ENCODE data around the gene DCST1. TPM values are rescaled to one million over a fixed set of nuclear protein-coding genes. Genes with fewer than 3 reads are reported as not detected.

The DCST1 gene
- total RNA-seq, 2 experiments from 2014 or later, result not detected

- ChIA-PET CTCF (ENCODE audit: unreplicated experiment) (interaction anchor here (0.6 to 1.7 kb wide), 3 partner anchors 10 to 34 kb away, joined by 3 to 6 read pairs (median 5); no protein-coding TSS in a partner anchor), POLR2A (interaction anchor here (0.6 to 1.2 kb wide), 3 partner anchors 9 to 50 kb away, joined by 3 to 4 read pairs (median 3); no protein-coding TSS in a partner anchor)
- no peaks in the 10 kb centered on the region for H3K79me2 ChIP-seq (ENCODE audit: insufficient read depth, low read depth, low read length)
- no peaks in the 10 kb centered on the region for H3K9me2 ChIP-seq (ENCODE audit: insufficient read depth, low read length)
- no peaks in the 10 kb centered on the region for H3K9me3 ChIP-seq (ENCODE audit: low read length)
- H2AFZ ChIP-seq (ENCODE audit: low read length), result peak overlapping the region; percentile 63
- TF ChIP-seq CTCF (conservative IDR thresholded peaks at IDR 0.05; ENCODE audit: low read length) (no peak; the same call in 1 of the 2 replicates), EZH2phosphoT487 (IDR thresholded peaks at IDR 0.05; ENCODE audit: borderline replicate concordance, low read depth, low read length) (no peak)
- H3K4me1 ChIP-seq (ENCODE audit: insufficient read depth, low read length, poor library complexity, severe bottlenecking), result peaks cover 35% of the 10 kb centered on the region
- no peaks in the 10 kb centered on the region for H4K20me1 ChIP-seq (ENCODE audit: insufficient read depth, low read length)
- no peak overlapping the region for H3K27ac ChIP-seq (ENCODE audit: low read depth, low read length, poor library complexity, severe bottlenecking)
- DNase-seq (ENCODE audit: low spot score), result no peak
- intact Hi-C loops (cut with micrococcal nuclease; ENCODE audit: unreplicated experiment), result loop anchor here (1.0 kb wide), 1 partner anchor 50 kb away; no protein-coding TSS in a partner anchor
- H3K36me3 ChIP-seq (ENCODE audit: insufficient read depth, low read length), result no peaks in the 10 kb centered on the region
- peak overlapping the region; percentile 91 for H3K4me3 ChIP-seq (ENCODE audit: low read depth, low read length, poor library complexity, severe bottlenecking)
- BruUV-seq (replicated peaks), result no TSS peak
- peak overlapping the region; percentile 99 for H3K4me2 ChIP-seq (ENCODE audit: low read length)
Observed at GRCh38 chr1:155051342-155051776, 17.7 kb downstream of the DCST1 start.

GRCh38 chr1:155051777-155052398 lies 18.3 kb downstream of the DCST1 start:
- POLR2A ChIA-PET, result interaction anchor here (0.6 to 1.5 kb wide), 3 partner anchors 9 to 51 kb away, joined by 3 to 6 read pairs (median 4); no protein-coding TSS in a partner anchor
- peak; percentile 37 for DNase-seq (ENCODE audit: low spot score)
- Histone ChIP-seq H3K36me3 (ENCODE audit: insufficient read depth, low read length) (0 out of 2 replicates have a peak, but pooled peaks cover 5% of the 10 kb centered on the region), H3K27ac (ENCODE audit: low read depth, low read length, poor library complexity, severe bottlenecking) (no peak overlapping the region), H3K79me2 (ENCODE audit: insufficient read depth, low read depth, low read length) (no peaks in the 10 kb centered on the region), H3K4me1 (ENCODE audit: insufficient read depth, low read length, poor library complexity, severe bottlenecking) (peaks cover 35% of the 10 kb centered on the region), H4K20me1 (ENCODE audit: insufficient read depth, low read length) (no peaks in the 10 kb centered on the region), H3K4me3 (ENCODE audit: low read depth, low read length, poor library complexity, severe bottlenecking) (peak overlapping the region; percentile 91), H2AFZ (ENCODE audit: low read length) (peak overlapping the region; percentile 63), H3K9me2 (ENCODE audit: insufficient read depth, low read length) (no peaks in the 10 kb centered on the region), H3K4me2 (ENCODE audit: low read length) (peak overlapping the region; percentile 99), H3K9me3 (ENCODE audit: low read length) (no peaks in the 10 kb centered on the region)
- intact Hi-C loops (cut with micrococcal nuclease; ENCODE audit: unreplicated experiment), result loop anchor here (1.0 kb wide), 1 partner anchor 51 kb away; no protein-coding TSS in a partner anchor
- TF ChIP-seq EZH2phosphoT487 (IDR thresholded peaks at IDR 0.05; ENCODE audit: borderline replicate concordance, low read depth, low read length), result no peak
- TF ChIP-seq CTCF (conservative IDR thresholded peaks at IDR 0.05; ENCODE audit: low read length), result no peak
- CTCF ChIA-PET (ENCODE audit: unreplicated experiment), result interaction anchor here (0.6 to 1.7 kb wide), 3 partner anchors 10 to 1553 kb away, joined by 3 to 6 read pairs (median 3); no protein-coding TSS in a partner anchor
- BruUV-seq (replicated peaks), result no TSS peak
